Activated gamma-delta T cell (primary cell): ENCODE measurements around the gene NBEA.

Experiments
- DNase-seq: peaks from one replicate; lab custom pipeline; 2025; lab: John Stamatoyannopoulos, UW

The NBEA gene

DNA sequence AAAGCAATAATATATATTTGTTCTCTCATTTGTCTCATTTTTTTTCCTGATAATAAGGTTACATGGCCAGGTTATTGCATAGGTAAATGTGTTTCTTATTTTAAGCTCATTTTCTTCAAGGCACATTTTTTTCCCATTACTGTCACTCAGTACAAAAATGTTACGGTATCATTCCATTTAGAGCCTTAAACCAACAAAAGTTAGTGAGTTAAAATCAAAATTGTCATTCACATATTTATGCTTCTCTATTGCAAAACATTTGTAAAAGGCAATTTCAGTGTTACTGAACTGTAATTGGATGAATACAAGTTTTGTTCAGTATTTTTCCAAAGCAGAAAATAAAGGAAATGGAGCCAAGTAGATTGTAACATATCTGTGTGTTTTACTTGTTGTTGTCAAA, 652.0 kb downstream of the NBEA start:
- no peak for DNase-seq

DNA sequence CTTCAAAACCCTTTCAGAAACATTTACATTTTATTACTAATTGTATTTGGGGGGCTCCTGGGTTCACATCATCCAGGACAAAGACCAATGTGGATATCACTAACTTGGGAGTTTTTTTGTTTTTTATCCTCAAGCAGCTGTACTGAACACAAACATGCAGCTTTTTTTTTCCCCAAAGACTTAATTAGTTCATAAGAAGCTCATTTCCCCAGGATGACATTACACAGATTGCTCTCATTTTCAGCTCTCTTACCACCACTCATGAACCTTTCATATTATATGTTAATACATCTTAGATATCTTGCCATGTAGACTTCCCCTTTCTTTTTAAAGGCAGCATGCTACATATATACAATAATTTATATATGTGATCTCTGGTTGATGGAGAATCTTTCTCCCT, 653.1 kb downstream of the NBEA start:
- DNase-seq, result no peak

DNA sequence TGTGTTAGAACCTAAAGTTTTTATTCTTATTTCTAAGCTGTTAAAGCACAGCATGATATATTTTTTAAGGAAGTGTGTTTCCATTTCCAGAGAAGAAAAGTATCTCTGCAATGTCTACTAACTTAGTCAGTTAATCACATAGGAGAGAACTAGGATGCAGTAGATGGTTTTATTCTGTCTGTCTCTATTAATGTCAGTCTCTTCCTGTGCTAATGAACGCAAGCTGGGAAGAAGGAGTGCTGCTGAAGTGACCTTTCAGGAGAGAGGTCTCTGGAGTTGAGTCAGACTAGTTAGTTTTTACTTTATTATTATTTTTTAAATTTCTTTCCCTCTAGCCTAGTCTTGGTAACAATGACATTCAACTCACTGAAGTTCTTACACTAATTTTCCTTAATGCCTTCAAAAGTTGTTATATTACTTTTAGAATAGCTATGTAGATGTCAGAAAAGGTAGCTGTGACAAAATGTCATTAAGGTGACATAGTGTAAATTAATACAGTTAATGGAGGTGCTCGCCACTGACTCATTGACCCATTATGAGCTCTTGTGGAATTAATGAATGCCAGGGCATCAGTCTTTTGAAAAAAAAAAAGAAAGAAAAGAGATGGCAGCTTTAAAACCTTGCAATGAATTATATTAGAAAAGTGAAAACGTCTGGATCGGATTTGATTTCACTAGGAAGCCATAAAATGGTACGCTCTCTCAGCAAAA, 654.4 kb downstream of the NBEA start:
- no peak for DNase-seq

DNA sequence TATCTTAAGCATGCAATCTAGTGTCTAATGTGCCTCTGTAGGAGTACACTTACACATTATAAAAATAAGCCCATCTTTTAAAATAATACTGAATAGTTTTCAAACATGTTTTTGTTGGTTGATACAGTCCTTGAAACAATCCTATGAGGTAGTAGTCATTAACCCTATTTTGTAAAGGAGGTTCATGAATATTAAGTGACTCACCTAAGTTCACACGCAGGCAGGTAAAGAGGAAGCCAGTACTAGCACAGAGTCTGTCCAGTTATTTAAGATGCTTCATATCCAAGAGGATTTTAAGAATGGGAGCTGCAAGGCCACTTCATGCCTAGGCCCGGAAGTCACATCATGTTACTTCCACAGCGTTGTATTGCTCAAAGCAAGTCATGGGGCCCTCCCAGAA, 655.4 kb downstream of the NBEA start:
- DNase-seq, result no peak

DNA sequence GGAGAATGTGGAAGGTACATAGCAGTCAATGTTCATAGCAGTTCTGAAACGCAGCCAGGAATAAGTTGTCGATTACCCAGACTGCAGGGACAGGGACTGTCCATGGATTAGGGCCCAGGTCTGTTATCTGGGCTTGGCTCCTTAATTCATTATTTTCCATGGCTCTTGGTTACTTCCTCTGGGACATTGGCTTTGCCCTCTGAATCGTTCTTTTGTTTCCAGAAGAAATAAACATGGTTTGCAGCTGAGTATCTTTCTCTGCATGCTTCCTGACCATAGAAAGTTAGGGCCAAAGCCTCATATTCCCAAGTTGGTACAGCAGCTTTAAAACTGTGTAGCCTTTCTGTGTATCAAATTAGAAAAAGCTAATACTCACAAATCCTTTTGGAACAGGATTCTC, 656.2 kb downstream of the NBEA start:
- no peak for DNase-seq

DNA sequence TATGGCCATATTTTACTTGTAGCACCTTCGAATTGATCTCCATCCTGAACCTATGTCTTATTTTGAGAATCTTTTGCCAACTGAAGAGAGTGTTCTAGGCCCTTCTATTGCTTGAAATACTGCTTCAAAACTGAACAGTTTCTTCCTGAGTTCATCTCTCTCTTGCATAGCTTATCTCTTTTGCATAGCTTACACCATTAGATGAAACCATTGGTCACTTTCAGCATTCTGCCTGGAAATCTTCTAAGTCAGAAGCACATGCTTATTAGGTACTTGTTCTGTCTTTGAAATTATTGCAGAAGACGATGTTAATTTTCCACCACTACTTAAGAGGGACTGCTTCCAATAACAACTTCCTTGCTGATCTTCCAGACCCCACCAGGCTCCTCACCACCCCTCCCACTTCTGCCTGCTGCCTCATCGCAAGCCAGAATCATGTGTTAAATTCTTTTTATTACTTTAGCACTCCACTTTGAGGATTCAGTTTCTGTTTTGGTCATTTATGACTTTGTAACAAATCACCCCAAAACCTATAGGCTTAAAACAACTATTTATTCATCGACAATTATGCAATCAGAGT, 656.8 kb downstream of the NBEA start:
- no peak for DNase-seq

DNA sequence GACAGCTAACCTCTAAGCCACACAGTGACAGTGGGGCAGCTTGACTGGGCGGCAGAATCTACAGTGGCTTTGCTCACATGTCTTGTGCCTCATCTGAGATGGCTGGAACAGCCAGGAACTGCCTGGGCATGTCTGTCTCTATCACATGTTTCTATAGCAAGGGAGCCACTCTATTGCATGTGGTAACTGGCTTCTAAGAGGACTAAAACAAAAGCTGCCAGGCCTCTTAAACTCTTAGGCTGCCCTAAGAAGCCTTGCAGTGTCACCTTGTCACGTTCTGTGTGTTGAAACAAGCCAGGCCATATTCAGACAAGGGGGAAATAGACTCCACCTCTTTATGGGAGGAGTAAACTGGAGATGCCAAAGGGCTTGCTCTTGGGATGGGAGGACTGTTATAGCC, 657.3 kb downstream of the NBEA start:
- no peak for DNase-seq

DNA sequence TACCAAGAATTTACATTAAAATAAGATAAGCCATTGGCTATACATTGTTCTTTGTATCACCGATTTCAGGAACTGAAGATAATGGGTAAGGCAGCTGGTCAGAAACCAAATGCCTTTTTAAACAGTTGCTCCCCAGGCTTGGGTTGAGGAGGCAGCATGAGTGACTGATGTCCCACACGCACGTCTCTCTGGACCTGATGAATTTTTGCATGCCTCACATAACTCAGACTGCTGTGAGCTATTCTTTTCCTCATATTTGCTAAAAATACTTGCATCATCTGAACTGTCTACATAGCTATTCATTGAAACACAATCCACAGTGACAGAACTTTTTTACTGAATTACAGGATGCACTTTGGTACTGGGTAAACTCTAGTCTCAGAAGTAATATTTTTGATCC, 658.1 kb downstream of the NBEA start:
- DNase-seq, result no peak

DNA sequence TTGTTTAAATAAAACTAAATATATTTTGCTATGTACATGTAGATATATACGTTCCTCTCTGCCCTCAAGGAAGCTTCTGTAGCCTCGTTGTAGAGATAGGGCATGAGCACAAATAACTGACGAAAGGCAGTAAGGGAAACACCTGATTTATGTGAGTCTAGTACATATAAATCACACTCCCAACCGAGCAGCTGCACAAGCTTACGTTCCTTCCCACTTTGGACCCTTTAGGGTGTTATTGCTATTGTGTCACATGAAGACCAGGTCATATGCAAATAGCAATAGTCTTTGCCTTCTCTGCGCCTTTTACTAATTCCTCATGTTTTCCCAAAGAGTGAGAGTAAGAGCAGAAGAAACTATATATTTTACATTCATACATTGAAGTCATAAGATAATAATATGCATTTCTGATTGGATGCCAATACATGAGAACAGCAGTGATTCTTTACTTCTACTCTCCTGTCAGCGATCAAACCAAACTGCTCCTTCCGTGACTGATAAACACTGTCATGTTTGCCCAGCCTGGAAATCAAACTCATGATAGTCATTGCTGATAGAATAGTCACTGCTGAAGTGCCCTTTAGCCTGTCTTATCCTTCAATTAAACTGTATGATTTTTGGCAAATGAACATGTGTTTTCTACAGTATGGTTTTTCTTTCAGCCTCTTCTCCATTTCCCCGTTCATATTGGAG, 661.7 kb downstream of the NBEA start:
- no peak for DNase-seq

DNA sequence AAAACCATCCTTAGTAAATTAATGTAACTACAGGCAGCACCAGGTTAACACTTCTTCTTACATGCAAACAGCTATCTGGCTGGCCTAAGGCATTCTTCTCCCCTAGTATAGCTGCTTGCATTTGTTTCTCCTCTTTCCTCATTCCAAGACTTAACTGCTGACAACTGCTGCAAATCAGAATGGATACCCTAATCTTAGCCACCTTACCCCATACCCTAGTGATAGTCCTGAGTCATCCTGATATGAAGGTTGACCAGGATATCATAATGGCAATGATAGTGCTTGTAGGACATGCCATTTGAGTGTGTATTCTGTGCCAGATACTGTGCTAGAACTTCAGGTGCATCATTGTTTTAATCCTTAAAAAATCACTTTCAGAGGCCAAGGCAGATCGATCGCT, 672.6 kb downstream of the NBEA start:
- no peak for DNase-seq

DNA sequence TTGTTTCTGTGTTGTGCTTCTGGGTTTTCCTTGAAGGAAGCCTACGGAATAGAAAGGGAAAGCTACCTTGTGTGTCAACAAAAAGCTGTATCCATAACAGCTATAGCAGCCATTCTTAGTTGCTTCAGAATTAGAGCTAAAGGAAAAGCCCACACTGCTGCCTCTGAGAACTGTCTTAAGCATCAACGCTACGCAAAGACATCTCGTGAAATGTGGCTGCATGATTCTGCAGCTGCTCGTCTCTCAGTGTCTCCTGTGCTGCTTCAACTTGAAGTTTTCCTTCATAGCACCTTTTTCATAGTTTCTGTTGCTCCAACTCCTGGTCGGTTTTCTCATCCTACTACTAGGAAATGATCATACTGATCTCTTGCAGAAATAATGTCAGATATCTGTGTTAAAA, 675.4 kb downstream of the NBEA start:
- DNase-seq, result no peak

DNA sequence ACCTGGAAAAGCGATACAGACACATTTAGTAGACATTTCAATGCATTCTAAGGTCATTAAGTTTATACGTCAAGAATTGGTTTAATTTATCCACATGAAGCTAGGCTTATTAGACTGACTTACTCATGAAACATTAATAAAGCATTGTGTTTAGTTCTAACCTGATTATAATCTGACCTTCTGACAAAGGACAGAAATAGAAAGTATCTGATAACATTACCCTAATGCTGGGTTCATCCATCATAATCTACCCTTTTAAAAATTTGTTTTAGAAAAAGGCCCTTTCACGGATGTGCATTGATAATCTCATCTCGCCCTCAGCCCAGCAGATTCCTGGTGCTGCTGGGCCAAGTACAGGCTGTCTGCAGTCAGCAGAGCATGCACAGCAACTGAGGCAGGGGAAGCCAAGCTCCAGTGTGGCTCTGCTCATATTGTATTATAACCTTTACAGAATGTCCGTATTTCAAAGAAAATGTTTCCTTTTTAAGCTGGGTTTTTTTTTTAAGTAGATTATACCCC, 676.6 kb downstream of the NBEA start:
- no peak for DNase-seq

DNA sequence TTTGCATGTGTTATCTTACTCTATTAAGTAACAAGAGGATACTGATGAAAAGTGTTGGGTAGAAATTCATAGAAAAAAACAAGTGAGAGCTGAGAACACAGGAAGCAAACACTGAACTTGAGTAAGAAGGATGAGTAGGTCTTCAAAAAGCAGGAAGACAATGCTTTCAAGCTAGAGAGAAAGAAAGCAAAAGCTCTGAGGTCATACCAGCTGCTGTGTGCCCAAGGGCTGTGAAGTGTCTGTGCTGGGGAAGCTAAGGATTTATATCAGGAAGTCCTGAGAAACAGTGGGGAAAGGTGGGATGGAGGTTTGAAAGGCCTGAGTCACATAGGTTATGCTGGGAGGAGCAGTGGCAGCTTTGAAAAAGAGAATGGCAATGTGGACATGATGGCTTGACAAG, 679.9 kb downstream of the NBEA start:
- no peak for DNase-seq

DNA sequence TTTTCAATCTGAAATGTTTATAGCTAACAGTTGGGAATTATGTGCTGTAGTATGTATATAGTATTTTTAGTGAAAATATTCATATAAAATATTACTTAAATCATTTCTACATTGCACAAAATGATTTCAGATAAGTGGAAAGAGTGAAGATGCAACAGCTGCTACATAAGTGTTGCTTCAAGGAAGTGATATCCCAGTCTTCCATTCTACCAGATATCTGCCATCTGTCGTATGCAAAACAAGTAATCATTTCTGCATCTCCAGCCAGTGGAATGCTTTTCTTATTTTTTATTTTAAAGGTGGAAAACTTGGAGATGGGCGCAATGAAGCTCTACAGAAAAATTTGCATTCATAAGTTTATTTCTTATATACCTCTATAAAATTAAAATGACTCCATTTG, 687.0 kb downstream of the NBEA start:
- no peak for DNase-seq

DNA sequence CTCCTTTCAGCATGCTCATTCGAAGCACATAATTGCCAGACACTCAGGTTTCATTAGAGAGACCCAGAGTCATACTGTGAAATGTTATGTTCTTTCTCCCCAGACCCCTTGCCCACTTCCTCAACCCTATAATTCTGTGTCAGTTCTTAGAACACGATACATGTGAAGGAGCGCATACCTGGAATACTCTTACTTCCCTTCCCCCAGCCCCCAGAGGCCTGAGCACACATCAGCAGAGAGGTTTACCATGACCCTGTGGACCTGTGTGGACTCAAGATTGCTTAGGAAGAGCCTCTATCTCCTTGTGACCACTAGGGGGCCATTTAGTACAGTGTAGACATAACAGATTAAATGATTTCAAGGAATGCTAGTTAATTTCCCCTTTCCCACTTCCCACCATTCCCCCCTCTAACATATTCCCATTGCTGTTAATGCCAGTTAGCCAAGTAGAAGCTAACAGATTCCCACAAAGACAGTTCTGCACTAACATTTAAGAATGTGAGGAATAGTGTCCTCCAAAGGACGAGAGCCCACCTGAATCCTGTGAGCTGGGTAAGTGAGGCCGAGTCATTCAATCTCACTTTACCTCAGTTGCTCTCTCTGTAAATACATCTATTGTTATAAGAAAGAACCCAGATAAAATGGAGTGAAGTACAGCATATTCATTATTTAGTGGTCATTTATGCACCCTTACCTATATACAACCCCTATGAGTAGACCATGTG, 688.6 kb downstream of the NBEA start:
- no peak for DNase-seq

DNA sequence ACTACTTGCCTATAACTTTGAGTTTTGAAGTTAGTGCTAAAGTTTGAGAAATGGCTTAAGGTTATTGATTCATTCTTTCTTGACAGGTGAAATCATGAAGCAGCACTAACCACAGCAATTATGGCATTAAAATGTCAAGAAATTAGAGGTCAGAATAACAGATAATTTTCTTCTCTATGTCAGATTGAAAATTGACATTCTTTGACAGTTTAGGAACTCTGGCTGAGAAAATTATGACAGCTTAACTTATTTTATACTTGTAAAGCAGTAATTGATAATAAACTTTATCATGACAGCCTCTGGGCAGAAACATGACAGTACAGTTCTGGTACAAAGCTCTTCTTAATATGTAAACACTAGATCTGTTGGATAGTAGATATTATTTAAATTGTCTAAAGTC, 689.6 kb downstream of the NBEA start:
- no peak for DNase-seq

DNA sequence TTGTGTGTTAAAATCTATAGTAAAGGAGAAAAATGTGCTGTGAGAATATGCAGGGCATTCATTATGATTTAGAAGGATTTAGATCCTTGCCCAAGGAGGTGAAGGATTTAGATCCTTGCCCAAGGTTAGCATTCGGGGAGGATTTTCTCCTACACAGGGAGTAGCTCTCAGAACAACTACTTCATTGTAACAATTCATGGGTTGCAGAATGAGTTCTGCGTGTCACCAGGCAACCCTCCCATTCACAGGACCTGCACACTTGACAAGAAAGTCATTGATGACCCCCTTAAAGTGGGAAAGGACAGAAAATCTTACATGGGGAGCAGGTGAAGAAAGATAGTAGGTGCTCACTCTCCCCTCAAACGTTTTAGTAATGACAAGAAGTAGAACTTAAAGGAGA, 701.6 kb downstream of the NBEA start:
- no peak for DNase-seq

DNA sequence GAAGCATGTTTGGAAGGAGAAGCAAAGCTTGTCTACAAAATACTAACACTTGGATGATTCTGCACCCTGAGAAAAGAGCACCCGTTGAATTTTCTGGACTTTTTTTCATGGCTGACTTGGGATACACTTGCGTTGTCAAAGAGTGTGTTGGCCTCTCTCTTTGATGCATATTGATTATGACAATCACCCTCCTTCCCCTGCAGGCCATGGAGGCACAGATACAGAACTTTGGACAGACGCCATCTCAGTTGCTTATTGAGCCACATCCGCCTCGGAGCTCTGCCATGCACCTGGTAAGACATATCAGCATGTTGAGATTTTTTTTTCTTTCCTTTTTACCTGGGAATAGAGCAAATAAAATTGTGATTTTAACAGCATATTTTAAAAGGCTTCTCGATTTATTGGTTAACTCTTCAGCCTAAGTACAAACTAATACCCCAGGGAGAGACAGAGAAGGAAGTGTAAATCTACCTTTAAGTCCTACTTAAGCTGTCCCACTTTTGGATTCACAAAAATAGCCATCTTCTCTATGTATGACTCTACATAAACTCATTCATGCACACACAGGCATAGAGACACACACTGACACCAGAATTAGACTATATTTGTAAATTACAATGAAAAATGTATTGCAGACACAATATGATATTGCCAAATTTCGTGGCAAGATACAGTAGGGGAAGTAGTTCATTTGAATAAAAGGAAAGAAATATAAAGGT, 704.1 kb downstream of the NBEA start:
- DNase-seq, result no peak

DNA sequence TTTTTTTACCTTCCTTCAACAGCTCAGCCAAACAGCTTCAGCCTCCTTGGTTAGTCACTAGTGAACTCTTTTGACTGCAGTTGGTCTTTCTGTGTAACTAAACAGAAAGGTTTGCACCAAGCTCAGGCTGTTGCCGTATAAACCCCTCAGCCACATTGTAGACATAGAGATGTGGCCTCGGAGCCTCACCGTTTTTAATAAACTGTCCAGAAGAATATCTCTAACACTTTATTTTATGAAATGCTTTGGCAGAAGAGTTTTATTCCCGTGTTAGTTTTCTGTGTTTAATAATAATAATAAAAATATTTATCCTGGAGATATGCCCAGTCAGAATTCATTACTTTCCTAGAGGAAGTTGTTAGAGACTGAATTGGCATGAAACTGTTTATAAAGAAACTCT, 706.1 kb downstream of the NBEA start:
- no peak for DNase-seq

DNA sequence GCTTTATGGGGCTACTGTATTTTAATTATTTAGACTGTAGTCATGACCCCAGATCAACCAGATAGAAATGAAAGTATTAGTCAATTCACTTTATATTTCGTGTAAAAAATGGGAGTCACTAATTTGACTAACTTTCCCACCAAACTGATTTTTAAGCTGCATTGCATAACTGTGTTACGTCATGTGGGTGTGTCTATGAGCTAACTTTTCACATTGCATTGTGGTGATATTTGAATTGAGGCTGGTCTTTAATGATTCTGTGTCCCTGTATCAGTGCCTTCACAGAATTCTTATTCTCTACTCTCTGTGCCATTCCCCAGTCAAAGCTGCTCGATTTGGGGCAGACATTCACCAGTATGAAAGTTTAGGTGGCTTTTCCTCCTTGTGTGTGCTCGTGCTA, 707.1 kb downstream of the NBEA start:
- DNase-seq, result no peak

DNA sequence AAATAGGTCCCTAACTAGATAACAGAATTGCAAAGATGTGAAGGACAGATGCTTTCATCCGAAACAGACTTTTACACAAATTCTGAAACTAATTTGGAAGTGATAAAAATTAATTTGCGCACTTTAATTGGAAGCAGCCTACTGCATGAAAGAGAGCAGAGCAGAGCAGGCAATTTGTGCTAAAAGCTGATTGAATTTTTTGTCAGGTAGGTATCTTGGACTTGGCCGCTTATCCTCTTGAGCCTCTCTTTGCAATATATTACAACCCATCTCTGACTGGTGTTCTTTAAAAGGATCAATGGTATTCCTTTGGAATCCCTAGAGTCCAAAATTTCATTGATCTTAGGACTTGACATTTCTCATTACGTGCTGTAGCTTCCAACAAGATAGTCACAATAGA, 717.7 kb downstream of the NBEA start:
- DNase-seq, result no peak

DNA sequence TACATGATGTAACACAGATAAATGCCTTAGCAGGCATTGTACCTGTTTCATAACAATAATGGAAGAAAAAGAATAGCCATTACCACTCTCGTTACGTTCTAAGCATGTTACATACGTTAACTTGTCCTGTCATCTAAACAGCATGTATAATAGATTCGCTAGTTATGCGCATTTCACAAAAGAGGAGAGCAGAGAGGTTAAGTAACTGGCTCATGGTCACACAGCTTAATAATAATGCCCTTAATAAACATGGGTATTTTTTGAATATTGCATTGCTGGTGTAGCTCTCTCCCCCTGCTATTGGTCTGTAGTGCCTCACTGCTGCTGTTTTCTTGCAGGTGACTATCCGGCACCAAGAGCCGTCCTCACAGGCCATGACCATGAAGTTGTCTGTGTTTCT, 722.7 kb downstream of the NBEA start:
- no peak for DNase-seq
